ENCODE results near the gene CUX1.

CUX1 gene

GRCh38 chr7:102254521-102254920 is 437.1 kb downstream of the CUX1 start:
- Histone ChIP-seq H3K4me3 (ENCODE audit: low read length in 2 of 2) (no peak overlapping the region), H3K4me1 (ENCODE audit: control insufficient read depth, insufficient read depth, low read length) (no peaks in the 10 kb centered on the region), H3K27ac (ENCODE audit: low read length) (no peak overlapping the region), H3K9ac (ENCODE audit: low read length in 2 of 2) (no peak overlapping the region), H3K9me3 (ENCODE audit: control insufficient read depth in 2 of 2, low read length in 2 of 2) (no peaks in the 10 kb centered on the region), H3K36me3 (ENCODE audit: control insufficient read depth in 2 of 2, insufficient read depth in 2 of 2, low read length in 2 of 2) (peaks cover 5 to 6% of the 10 kb centered on the region in 2 donors), H3K27me3 (ENCODE audit: control insufficient read depth in 1 of 2, insufficient read depth in 2 of 2, low read length in 2 of 2) (no peaks in the 10 kb centered on the region)

- Histone ChIP-seq H3K4me3 (ENCODE audit: low read length in 2 of 2) (no peak overlapping the region), H3K4me1 (ENCODE audit: control insufficient read depth, insufficient read depth, low read length) (no peaks in the 10 kb centered on the region), H3K9me3 (ENCODE audit: control insufficient read depth in 2 of 2, low read length in 2 of 2) (no peaks in the 10 kb centered on the region), H3K36me3 (ENCODE audit: control insufficient read depth in 2 of 2, insufficient read depth in 2 of 2, low read length in 2 of 2) (peaks cover 2% of the 10 kb centered on the region in 2 donors), H3K27me3 (ENCODE audit: control insufficient read depth in 1 of 2, insufficient read depth in 2 of 2, low read length in 2 of 2) (no peaks in the 10 kb centered on the region), H3K9ac (ENCODE audit: low read length in 2 of 2) (no peak overlapping the region), H3K27ac (ENCODE audit: low read length) (no peak overlapping the region)
Observed at GRCh38 chr7:102255501-102255900, 438.1 kb downstream of the CUX1 start.

DNA sequence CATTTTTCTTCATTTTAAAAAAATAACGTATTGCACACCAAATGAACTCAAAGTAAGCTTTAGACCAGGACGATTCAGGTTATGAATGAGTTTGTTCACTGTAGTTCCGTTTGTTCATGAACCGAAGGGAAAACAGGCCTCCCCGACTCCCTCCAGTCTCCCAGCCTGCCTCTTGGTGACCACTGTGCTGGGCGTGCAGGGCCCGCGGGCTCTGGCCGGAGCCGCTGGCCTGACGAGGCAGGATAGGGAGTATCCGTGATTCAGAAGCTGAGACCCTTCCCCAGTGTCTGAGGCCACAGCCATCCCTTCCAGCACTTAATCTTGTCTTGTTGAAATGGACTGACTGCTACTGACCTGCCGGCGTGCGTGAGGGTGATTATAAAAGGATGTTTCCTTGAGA is 438.5 kb downstream of the CUX1 start:
- no peak overlapping the region for H3K9ac ChIP-seq (ENCODE audit: low read length in 2 of 2)
- H3K36me3 ChIP-seq (ENCODE audit: control insufficient read depth in 2 of 2, insufficient read depth in 2 of 2, low read length in 2 of 2): peaks cover 0 to 2% of the 10 kb centered on the region in 2 donors
- H3K27me3 ChIP-seq (ENCODE audit: control insufficient read depth in 1 of 2, insufficient read depth in 2 of 2, low read length in 2 of 2): no peaks in the 10 kb centered on the region
- H3K4me1 ChIP-seq (ENCODE audit: control insufficient read depth, insufficient read depth, low read length): no peaks in the 10 kb centered on the region
- H3K9me3 ChIP-seq (ENCODE audit: control insufficient read depth in 2 of 2, low read length in 2 of 2): no peaks in the 10 kb centered on the region
- no peak overlapping the region for H3K27ac ChIP-seq (ENCODE audit: low read length)
- H3K4me3 ChIP-seq (ENCODE audit: low read length in 2 of 2): no peak overlapping the region

- Histone ChIP-seq H3K4me3 (ENCODE audit: low read length in 2 of 2) (no peak overlapping the region), H3K4me1 (ENCODE audit: control insufficient read depth, insufficient read depth, low read length) (no peaks in the 10 kb centered on the region), H3K36me3 (ENCODE audit: control insufficient read depth in 2 of 2, insufficient read depth in 2 of 2, low read length in 2 of 2) (peaks cover 0 to 2% of the 10 kb centered on the region in 2 donors), H3K27me3 (ENCODE audit: control insufficient read depth in 1 of 2, insufficient read depth in 2 of 2, low read length in 2 of 2) (no peaks in the 10 kb centered on the region), H3K27ac (ENCODE audit: low read length) (no peak overlapping the region), H3K9me3 (ENCODE audit: control insufficient read depth in 2 of 2, low read length in 2 of 2) (no peaks in the 10 kb centered on the region), H3K9ac (ENCODE audit: low read length in 2 of 2) (no peak overlapping the region)
Observed at GRCh38 chr7:102258073-102258748, 440.8 kb downstream of the CUX1 start.

DNA sequence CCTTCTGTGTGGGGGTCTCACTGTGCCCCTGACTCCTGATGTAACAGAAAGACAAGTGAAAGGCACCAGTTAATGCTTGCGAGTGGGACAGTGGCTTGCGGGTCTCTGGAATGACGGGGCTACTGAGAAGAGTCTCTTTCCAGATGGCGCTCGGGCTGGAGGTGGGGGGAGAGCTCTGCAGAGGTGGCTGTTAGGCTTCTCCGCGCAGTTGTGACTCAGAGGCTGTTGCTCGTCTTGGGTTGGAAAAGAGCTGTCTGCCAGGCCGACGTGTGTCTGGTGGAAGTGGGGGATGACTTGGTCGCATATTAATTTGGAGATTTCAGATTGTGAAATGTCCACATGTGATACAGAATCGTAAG is 441.3 kb downstream of the CUX1 start:
- Histone ChIP-seq H3K36me3 (ENCODE audit: control insufficient read depth in 2 of 2, insufficient read depth in 2 of 2, low read length in 2 of 2) (peaks cover 0 to 2% of the 10 kb centered on the region in 2 donors), H3K27ac (ENCODE audit: low read length) (no peak overlapping the region), H3K9ac (ENCODE audit: low read length in 2 of 2) (no peak overlapping the region), H3K9me3 (ENCODE audit: control insufficient read depth in 2 of 2, low read length in 2 of 2) (no peaks in the 10 kb centered on the region), H3K27me3 (ENCODE audit: control insufficient read depth in 1 of 2, insufficient read depth in 2 of 2, low read length in 2 of 2) (no peaks in the 10 kb centered on the region), H3K4me3 (ENCODE audit: low read length in 2 of 2) (no peak overlapping the region), H3K4me1 (ENCODE audit: control insufficient read depth, insufficient read depth, low read length) (no peaks in the 10 kb centered on the region)

DNA sequence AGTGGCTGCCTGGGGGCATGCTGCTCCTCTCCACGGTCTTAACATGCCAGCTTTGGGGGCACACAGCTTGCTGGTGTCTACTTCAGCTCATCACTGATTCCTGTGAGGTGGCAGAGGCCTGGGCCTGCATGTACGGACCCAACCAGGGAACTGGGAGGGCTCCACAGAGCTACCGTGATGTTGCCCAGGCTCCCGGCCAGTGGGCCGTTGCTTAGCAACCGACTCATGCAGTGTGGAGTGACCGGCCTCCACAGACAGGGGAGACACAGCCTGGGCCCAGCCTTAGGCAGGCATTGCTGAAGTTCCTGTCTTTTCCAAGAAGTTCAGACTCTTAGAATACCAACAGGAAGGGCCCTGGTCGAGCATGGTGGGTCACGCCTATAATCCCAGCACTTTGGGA is 443.4 kb downstream of the CUX1 start:
- H3K36me3 ChIP-seq (ENCODE audit: control insufficient read depth in 2 of 2, insufficient read depth in 2 of 2, low read length in 2 of 2): no peaks in the 10 kb centered on the region
- no peak overlapping the region for H3K4me3 ChIP-seq (ENCODE audit: low read length in 2 of 2)
- no peak overlapping the region for H3K9ac ChIP-seq (ENCODE audit: low read length in 2 of 2)
- no peak overlapping the region for H3K27ac ChIP-seq (ENCODE audit: low read length)
- H3K27me3 ChIP-seq (ENCODE audit: control insufficient read depth in 1 of 2, insufficient read depth in 2 of 2, low read length in 2 of 2): no peaks in the 10 kb centered on the region
- H3K4me1 ChIP-seq (ENCODE audit: control insufficient read depth, insufficient read depth, low read length): no peaks in the 10 kb centered on the region
- no peaks in the 10 kb centered on the region for H3K9me3 ChIP-seq (ENCODE audit: control insufficient read depth in 2 of 2, low read length in 2 of 2)

- Histone ChIP-seq H3K9ac (ENCODE audit: low read length in 2 of 2) (no peak overlapping the region), H3K36me3 (ENCODE audit: control insufficient read depth in 2 of 2, insufficient read depth in 2 of 2, low read length in 2 of 2) (no peaks in the 10 kb centered on the region), H3K4me1 (ENCODE audit: control insufficient read depth, insufficient read depth, low read length) (no peaks in the 10 kb centered on the region), H3K27me3 (ENCODE audit: control insufficient read depth in 1 of 2, insufficient read depth in 2 of 2, low read length in 2 of 2) (no peaks in the 10 kb centered on the region), H3K4me3 (ENCODE audit: low read length in 2 of 2) (no peak overlapping the region), H3K9me3 (ENCODE audit: control insufficient read depth in 2 of 2, low read length in 2 of 2) (no peaks in the 10 kb centered on the region), H3K27ac (ENCODE audit: low read length) (no peak overlapping the region)
Observed at GRCh38 chr7:102261451-102261850, 444.0 kb downstream of the CUX1 start.

GRCh38 chr7:102262546-102262945 is 445.1 kb downstream of the CUX1 start:
- H3K27me3 ChIP-seq (ENCODE audit: control insufficient read depth in 1 of 2, insufficient read depth in 2 of 2, low read length in 2 of 2): no peaks in the 10 kb centered on the region
- no peak overlapping the region for H3K27ac ChIP-seq (ENCODE audit: low read length)
- H3K4me3 ChIP-seq (ENCODE audit: low read length in 2 of 2): no peak overlapping the region
- no peak overlapping the region for H3K9ac ChIP-seq (ENCODE audit: low read length in 2 of 2)
- H3K36me3 ChIP-seq (ENCODE audit: control insufficient read depth in 2 of 2, insufficient read depth in 2 of 2, low read length in 2 of 2): no peaks in the 10 kb centered on the region
- no peaks in the 10 kb centered on the region for H3K4me1 ChIP-seq (ENCODE audit: control insufficient read depth, insufficient read depth, low read length)
- no peaks in the 10 kb centered on the region for H3K9me3 ChIP-seq (ENCODE audit: control insufficient read depth in 2 of 2, low read length in 2 of 2)

GRCh38 chr7:102264367-102264891 is 447.0 kb downstream of the CUX1 start:
- Histone ChIP-seq H3K9ac (ENCODE audit: low read length in 2 of 2) (no peak overlapping the region), H3K4me3 (ENCODE audit: low read length in 2 of 2) (no peak overlapping the region), H3K36me3 (ENCODE audit: control insufficient read depth in 2 of 2, insufficient read depth in 2 of 2, low read length in 2 of 2) (no peaks in the 10 kb centered on the region), H3K27me3 (ENCODE audit: control insufficient read depth in 1 of 2, insufficient read depth in 2 of 2, low read length in 2 of 2) (no peaks in the 10 kb centered on the region), H3K4me1 (ENCODE audit: control insufficient read depth, insufficient read depth, low read length) (no peaks in the 10 kb centered on the region), H3K27ac (ENCODE audit: low read length) (no peak overlapping the region), H3K9me3 (ENCODE audit: control insufficient read depth in 2 of 2, low read length in 2 of 2) (no peaks in the 10 kb centered on the region)

DNA sequence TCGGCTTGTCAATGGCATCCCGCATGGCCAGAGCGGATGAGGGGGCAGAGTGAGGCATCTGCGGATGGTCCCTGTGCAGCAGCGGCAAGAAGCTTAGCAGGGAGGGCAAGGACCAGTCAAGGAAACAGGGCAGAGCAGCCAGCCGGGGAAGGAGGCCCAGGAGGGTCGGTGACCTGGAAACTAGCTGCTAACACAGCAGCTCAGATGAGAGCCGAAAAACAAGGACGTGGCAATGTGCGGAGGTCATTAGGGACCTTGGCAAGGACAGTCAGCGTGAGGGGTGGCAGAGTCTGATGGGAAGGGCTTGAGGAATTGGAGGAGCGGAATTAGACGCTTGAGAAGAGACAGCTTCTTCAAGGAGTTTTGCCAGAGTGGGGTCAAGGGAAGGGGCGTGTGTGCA is 449.1 kb downstream of the CUX1 start:
- H3K27ac ChIP-seq (ENCODE audit: low read length): no peak overlapping the region
- H3K4me3 ChIP-seq (ENCODE audit: low read length in 2 of 2): no peak overlapping the region
- H3K4me1 ChIP-seq (ENCODE audit: control insufficient read depth, insufficient read depth, low read length): no peaks in the 10 kb centered on the region
- H3K9ac ChIP-seq (ENCODE audit: low read length in 2 of 2): no peak overlapping the region
- no peaks in the 10 kb centered on the region for H3K9me3 ChIP-seq (ENCODE audit: control insufficient read depth in 2 of 2, low read length in 2 of 2)
- no peaks in the 10 kb centered on the region for H3K27me3 ChIP-seq (ENCODE audit: control insufficient read depth in 1 of 2, insufficient read depth in 2 of 2, low read length in 2 of 2)
- H3K36me3 ChIP-seq (ENCODE audit: control insufficient read depth in 2 of 2, insufficient read depth in 2 of 2, low read length in 2 of 2): no peaks in the 10 kb centered on the region

- Histone ChIP-seq H3K4me3 (ENCODE audit: low read length in 2 of 2) (no peak overlapping the region), H3K9me3 (ENCODE audit: control insufficient read depth in 2 of 2, low read length in 2 of 2) (no peaks in the 10 kb centered on the region), H3K9ac (ENCODE audit: low read length in 2 of 2) (no peak overlapping the region), H3K27me3 (ENCODE audit: control insufficient read depth in 1 of 2, insufficient read depth in 2 of 2, low read length in 2 of 2) (no peaks in the 10 kb centered on the region), H3K4me1 (ENCODE audit: control insufficient read depth, insufficient read depth, low read length) (no peaks in the 10 kb centered on the region), H3K36me3 (ENCODE audit: control insufficient read depth in 2 of 2, insufficient read depth in 2 of 2, low read length in 2 of 2) (peaks cover 0 to 2% of the 10 kb centered on the region in 2 donors), H3K27ac (ENCODE audit: low read length) (no peak overlapping the region)
Observed at GRCh38 chr7:102268635-102269034, 451.2 kb downstream of the CUX1 start.
